GM12892 (cell line): ENCODE data around the gene RASSF5.

ENCODE experiments used
- POLR2A ChIP-seq: IDR thresholded peaks from 2 replicates; pipeline ENCODE4 v1.6.1; 2011; ENCODE audit warnings: low read depth, low read length, control low read depth
- POLR2AphosphoS5 ChIP-seq: IDR thresholded peaks from 2 replicates; pipeline ENCODE4 v1.6.1; 2011; ENCODE audit warnings: low read depth, low read length, control low read depth
- TAF1 ChIP-seq: IDR thresholded peaks from 2 replicates; pipeline ENCODE4 v1.6.1; 2011; ENCODE audit warnings: low read depth, mild to moderate bottlenecking, control low read depth, low read length, borderline replicate concordance

GRCh38 chr1:206568256-206568655 lies 60.9 kb downstream of the RASSF5 start:
- TF ChIP-seq POLR2AphosphoS5, result no peak
- TF ChIP-seq POLR2A, result no peak
- TF ChIP-seq TAF1, result no peak
